ENCODE data around the gene OLA1.
"Not testable (repeated sequence)": the region's sequence is repeated elsewhere in the genome, so short reads cannot be mapped to it uniquely, and the experiment has no call there.

Gene OLA1

DNA sequence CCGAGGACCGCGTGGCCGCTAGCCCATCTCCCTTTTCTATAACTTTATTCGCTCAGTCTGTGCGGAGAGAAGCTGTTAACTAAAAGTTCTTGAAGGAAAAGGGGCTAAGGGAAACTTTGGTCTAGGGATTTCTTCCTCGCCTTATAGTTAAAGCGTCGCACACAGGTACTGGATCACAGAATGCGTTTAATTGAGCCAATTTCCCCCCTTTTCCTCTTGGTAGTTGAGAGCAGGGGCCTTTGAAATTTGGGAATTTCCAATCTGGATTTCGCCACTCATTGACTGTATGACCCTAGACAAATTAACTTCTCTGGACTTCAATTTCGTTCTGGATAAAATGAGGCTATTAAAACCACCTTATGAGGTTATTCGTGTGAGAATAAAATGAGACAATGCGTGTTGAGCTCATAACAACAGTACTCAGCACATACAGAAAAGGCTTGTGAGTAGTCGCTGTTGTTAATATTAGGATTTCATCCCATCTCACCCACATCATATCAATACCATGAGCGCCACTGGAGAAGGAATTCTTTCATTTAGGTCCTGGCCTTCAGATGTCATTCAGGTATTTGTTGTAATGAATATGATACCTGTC, 763 bp upstream of the OLA1 start:
- Histone ChIP-seq H3K4me1 (ENCODE audit: control insufficient read depth, insufficient read depth, low read length, unreplicated experiment) (peaks cover 25% of the 10 kb centered on the region), H3K27me3 (ENCODE audit: insufficient read depth, low read length) (no peaks in the 10 kb centered on the region), H3K79me2 (ENCODE audit: control insufficient read depth, insufficient read depth, low read length, unreplicated experiment) (peaks cover 38% of the 10 kb centered on the region), H2AFZ (ENCODE audit: low read length, unreplicated experiment) (peak overlapping the region; percentile 94), H3K27ac (ENCODE audit: low read depth, low read length) (peak overlapping the region; percentile 59), H3K4me3 (ENCODE audit: low read depth, low read length) (peak overlapping the region; percentile 83), H3K36me3 (ENCODE audit: insufficient read depth, low read length) (peaks cover 2% of the 10 kb centered on the region)

DNA sequence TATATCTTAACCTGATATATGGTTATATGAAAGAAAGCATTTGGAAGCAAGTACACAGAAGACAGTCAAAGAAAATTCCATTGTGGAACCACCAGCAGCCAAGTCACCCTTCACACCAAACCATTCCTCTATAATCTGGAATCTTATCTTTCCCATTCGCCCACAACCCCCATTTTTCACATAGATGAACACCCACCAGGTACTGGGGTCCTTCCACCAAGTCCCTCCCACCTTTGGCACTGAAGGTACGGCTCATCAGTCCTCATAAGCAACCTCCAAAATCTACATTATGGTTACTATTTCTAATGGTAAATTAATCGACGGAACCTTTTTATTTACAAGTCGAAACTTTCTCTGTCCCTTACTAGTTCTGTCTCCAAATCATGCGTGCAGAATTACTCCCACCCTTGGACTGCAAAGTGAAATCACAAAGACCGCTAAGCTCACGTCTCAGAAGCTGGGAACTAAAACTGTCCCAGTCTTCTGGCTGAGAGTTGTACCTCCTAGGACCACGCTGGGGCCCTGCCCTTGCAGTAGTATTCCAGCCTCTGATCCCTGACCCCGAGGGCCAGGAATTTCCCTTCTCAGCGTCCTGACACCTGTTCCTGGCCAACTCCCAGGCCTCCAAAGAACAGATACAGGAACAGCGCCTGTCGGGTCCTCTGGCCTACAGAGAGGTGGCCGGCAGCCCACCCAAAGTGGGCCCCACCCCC, 702 bp downstream of the OLA1 start:
- H3K36me3 ChIP-seq (ENCODE audit: insufficient read depth, low read length): peaks cover 7% of the 10 kb centered on the region
- H3K4me1 ChIP-seq (ENCODE audit: control insufficient read depth, insufficient read depth, low read length, unreplicated experiment): peaks cover 25% of the 10 kb centered on the region
- H2AFZ ChIP-seq (ENCODE audit: low read length, unreplicated experiment): peak overlapping the region; percentile 81
- H3K4me3 ChIP-seq (ENCODE audit: low read depth, low read length): peak overlapping the region; percentile 83
- peaks cover 52% of the 10 kb centered on the region for H3K79me2 ChIP-seq (ENCODE audit: control insufficient read depth, insufficient read depth, low read length, unreplicated experiment)
- H3K27ac ChIP-seq (ENCODE audit: low read depth, low read length): peak overlapping the region; percentile 50; the same call in 1 of the 2 replicates
- H3K27me3 ChIP-seq (ENCODE audit: insufficient read depth, low read length): no peaks in the 10 kb centered on the region

DNA sequence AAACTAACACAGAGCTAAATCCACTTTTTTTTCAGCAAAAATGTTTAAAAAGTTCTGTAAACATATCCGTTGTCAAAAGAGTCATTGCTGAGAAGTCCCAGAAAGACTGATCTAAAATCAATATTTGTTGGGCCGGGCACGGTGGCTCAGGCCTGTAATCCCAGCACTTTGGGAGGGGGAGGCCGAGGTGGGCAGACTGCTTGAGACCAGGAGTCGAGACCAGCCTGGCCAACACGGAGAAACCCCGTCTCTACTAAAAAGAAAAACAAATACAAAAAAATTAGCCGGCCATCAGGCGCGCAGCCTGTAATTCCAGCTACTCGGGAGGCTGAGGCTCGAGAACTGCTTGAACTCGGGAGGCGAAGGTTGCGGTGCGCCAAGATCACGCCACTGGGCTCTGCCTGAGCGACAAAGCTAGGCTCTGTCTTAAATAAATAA, 1.4 kb downstream of the OLA1 start:
- H3K27me3 ChIP-seq (ENCODE audit: insufficient read depth, low read length): no peaks in the 10 kb centered on the region
- H3K4me3 ChIP-seq (ENCODE audit: low read depth, low read length): peak overlapping the region; percentile 83
- peaks cover 25% of the 10 kb centered on the region for H3K4me1 ChIP-seq (ENCODE audit: control insufficient read depth, insufficient read depth, low read length, unreplicated experiment)
- H2AFZ ChIP-seq (ENCODE audit: low read length, unreplicated experiment): no peak overlapping the region
- H3K79me2 ChIP-seq (ENCODE audit: control insufficient read depth, insufficient read depth, low read length, unreplicated experiment): peaks cover 59% of the 10 kb centered on the region
- no peak overlapping the region for H3K27ac ChIP-seq (ENCODE audit: low read depth, low read length)
- H3K36me3 ChIP-seq (ENCODE audit: insufficient read depth, low read length): peaks cover 11% of the 10 kb centered on the region

DNA sequence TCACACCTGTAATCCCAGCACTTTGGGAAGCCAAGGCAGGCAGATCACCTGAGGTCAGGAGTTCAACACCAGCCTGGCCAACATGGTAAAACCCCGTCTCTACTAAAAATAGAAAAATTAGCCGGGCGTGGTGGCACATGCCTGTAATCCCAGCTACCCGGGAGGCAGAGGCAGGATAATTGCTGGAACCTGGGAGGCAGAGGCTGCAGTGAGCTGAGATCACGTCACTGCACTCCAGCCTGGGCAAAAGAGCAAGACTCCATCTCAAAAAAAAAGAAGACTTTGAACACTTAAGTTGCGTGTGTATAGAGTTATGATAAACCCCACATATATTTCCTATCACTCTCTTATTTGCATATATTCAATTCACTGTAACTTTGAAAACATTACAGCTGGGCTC, 2.7 kb downstream of the OLA1 start:
- H3K27ac ChIP-seq (ENCODE audit: low read depth, low read length); H2AFZ ChIP-seq (ENCODE audit: low read length, unreplicated experiment); H3K27me3 ChIP-seq (ENCODE audit: insufficient read depth, low read length); H3K4me3 ChIP-seq (ENCODE audit: low read depth, low read length): not testable (repeated sequence)
- peaks cover 72% of the 10 kb centered on the region for H3K79me2 ChIP-seq (ENCODE audit: control insufficient read depth, insufficient read depth, low read length, unreplicated experiment)
- peaks cover 25% of the 10 kb centered on the region for H3K4me1 ChIP-seq (ENCODE audit: control insufficient read depth, insufficient read depth, low read length, unreplicated experiment)
- H3K36me3 ChIP-seq (ENCODE audit: insufficient read depth, low read length): peaks cover 12% of the 10 kb centered on the region

DNA sequence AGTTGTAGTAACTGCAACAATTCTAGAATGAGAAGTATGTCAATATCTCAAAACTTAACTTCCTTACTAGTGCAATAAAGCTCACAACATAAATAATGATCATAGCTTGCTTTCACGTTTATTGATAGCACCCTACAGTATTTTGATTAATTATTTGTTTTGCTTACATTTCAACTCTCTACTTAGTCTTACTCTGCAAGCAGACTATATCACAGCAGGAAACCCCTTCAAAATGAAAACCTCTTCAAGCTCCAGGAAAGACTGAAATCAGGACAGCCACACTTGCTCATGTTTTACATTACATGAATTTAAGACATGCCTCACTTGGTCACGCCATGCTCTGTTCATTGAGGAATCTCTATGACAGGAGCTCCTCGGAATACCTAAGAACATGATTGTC, 3.3 kb downstream of the OLA1 start:
- Histone ChIP-seq H3K4me3 (ENCODE audit: low read depth, low read length) (no peak overlapping the region), H3K79me2 (ENCODE audit: control insufficient read depth, insufficient read depth, low read length, unreplicated experiment) (peaks cover 78% of the 10 kb centered on the region), H3K27ac (ENCODE audit: low read depth, low read length) (no peak overlapping the region), H3K36me3 (ENCODE audit: insufficient read depth, low read length) (peaks cover 12% of the 10 kb centered on the region), H3K4me1 (ENCODE audit: control insufficient read depth, insufficient read depth, low read length, unreplicated experiment) (peaks cover 25% of the 10 kb centered on the region), H2AFZ (ENCODE audit: low read length, unreplicated experiment) (no peak overlapping the region), H3K27me3 (ENCODE audit: insufficient read depth, low read length) (no peaks in the 10 kb centered on the region)

DNA sequence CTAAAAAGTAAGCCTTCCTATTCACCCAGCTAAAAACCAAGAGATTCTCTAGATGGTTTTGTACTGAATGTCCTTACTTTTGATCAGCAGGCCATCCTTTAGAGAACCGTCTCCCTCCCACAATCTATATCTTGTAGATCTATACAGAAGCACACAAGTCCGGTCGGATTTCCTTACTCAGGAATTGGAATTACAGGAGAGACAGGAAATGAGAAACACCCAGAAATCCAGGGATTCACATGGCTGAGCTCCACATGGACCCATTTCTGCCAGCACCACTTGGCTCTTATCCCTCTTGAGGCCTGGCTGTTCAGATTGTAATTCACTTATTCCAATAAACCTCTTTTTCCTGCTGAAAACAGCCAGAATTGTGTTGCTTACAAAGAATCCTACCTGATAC, 4.5 kb downstream of the OLA1 start:
- Histone ChIP-seq H3K36me3 (ENCODE audit: insufficient read depth, low read length) (peaks cover 12% of the 10 kb centered on the region), H2AFZ (ENCODE audit: low read length, unreplicated experiment) (no peak overlapping the region), H3K27ac (ENCODE audit: low read depth, low read length) (no peak overlapping the region), H3K4me1 (ENCODE audit: control insufficient read depth, insufficient read depth, low read length, unreplicated experiment) (peaks cover 18% of the 10 kb centered on the region), H3K4me3 (ENCODE audit: low read depth, low read length) (no peak overlapping the region), H3K27me3 (ENCODE audit: insufficient read depth, low read length) (no peaks in the 10 kb centered on the region), H3K79me2 (ENCODE audit: control insufficient read depth, insufficient read depth, low read length, unreplicated experiment) (peaks cover 87% of the 10 kb centered on the region)

DNA sequence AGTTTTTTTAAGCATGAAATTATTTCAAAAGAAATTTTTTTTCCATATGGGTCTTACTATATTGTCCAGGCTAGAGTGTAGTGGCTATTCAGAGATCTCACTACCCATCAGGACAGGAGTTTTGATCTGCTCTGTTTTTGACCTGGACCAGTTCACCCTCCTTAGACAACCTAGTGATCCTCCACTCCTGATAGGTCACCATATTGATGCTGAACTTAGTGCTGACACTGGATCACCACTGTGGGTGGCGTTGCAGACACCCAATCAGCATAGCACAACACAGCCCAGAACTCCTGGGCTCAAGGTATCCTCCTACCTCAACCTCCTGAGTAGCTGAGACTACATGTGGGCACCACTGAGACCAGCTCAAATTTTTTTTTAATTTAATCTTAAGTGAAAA, 8.2 kb downstream of the OLA1 start:
- no peaks in the 10 kb centered on the region for H3K27me3 ChIP-seq (ENCODE audit: insufficient read depth, low read length)
- H2AFZ ChIP-seq (ENCODE audit: low read length, unreplicated experiment): no peak overlapping the region
- peaks cover 88% of the 10 kb centered on the region for H3K79me2 ChIP-seq (ENCODE audit: control insufficient read depth, insufficient read depth, low read length, unreplicated experiment)
- peaks cover 13% of the 10 kb centered on the region for H3K4me1 ChIP-seq (ENCODE audit: control insufficient read depth, insufficient read depth, low read length, unreplicated experiment)
- peaks cover 12% of the 10 kb centered on the region for H3K36me3 ChIP-seq (ENCODE audit: insufficient read depth, low read length)
- H3K27ac ChIP-seq (ENCODE audit: low read depth, low read length): no peak overlapping the region
- H3K4me3 ChIP-seq (ENCODE audit: low read depth, low read length): no peak overlapping the region

DNA sequence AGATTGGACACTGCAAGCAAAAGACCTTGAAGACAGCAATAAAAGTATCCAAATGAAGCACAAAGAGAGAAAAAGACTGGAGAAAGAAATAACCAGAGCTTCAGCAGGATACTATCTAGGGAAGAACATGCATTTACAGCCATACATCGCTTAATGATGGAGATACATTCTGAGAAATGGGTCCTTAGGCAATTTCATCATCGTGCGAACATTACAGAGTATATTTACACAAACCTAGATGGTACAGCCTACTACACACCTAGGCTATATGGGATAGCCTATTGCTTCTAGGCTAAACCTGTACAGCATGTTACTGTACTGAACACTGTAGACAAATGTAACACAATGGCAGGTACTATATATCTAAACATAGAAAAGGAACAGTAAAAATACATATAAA, 11.9 kb downstream of the OLA1 start:
- no peaks in the 10 kb centered on the region; the same call in 1 of the 2 replicates for H3K36me3 ChIP-seq (ENCODE audit: insufficient read depth, low read length)
- no peak overlapping the region for H3K27ac ChIP-seq (ENCODE audit: low read depth, low read length)
- H3K4me3 ChIP-seq (ENCODE audit: low read depth, low read length): no peak overlapping the region
- H3K4me1 ChIP-seq (ENCODE audit: control insufficient read depth, insufficient read depth, low read length, unreplicated experiment): peaks cover 9% of the 10 kb centered on the region
- peaks cover 86% of the 10 kb centered on the region for H3K79me2 ChIP-seq (ENCODE audit: control insufficient read depth, insufficient read depth, low read length, unreplicated experiment)
- H3K27me3 ChIP-seq (ENCODE audit: insufficient read depth, low read length): no peaks in the 10 kb centered on the region
- H2AFZ ChIP-seq (ENCODE audit: low read length, unreplicated experiment): no peak overlapping the region

DNA sequence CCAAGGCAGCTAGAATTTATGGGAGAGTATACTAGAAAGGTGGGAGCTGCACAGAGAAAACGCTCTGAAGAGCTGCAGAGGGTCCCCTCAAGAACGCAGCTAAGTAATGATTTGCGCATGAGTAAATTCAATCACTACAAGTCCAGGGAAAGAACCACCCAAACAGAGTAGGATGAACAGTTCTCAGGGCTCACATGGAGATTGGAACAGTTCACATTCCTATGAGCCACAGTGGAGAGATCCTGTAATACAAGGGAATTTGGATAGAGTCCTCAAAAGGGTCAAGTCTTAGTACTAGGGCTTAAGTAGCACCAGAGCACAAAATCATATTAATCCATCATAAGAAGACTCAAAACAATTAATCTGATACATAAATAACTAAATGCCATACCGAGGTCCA, 12.7 kb downstream of the OLA1 start:
- Histone ChIP-seq H3K4me1 (ENCODE audit: control insufficient read depth, insufficient read depth, low read length, unreplicated experiment) (peaks cover 9% of the 10 kb centered on the region), H2AFZ (ENCODE audit: low read length, unreplicated experiment) (no peak overlapping the region), H3K27ac (ENCODE audit: low read depth, low read length) (no peak overlapping the region), H3K4me3 (ENCODE audit: low read depth, low read length) (no peak overlapping the region), H3K79me2 (ENCODE audit: control insufficient read depth, insufficient read depth, low read length, unreplicated experiment) (peaks cover 84% of the 10 kb centered on the region), H3K36me3 (ENCODE audit: insufficient read depth, low read length) (peaks cover 1% of the 10 kb centered on the region; the same call in 1 of the 2 replicates), H3K27me3 (ENCODE audit: insufficient read depth, low read length) (no peaks in the 10 kb centered on the region)

DNA sequence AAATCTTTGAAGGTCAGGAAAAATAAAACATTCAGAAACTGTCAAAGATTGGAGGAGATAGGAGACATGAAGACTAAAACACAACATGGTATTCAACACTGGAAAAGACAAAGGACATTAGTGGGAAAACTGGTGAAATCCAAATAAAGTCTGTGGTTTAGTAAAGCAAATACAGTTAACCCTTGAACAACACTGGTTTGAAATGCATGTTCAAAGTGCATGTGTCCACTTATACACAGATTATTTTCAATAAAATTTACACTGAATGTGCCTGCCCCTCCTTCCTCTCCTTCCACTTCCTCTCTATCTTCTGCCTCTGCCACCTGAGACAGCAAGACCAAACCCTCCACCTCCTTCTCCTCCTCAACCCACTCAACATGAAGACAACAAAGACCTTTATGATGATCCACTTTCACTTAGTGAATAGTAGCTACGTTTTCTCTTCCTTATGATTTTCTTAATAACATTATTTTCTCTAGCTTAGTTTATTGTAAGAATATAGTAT, 14.5 kb downstream of the OLA1 start:
- no peak overlapping the region for H3K27ac ChIP-seq (ENCODE audit: low read depth, low read length)
- H2AFZ ChIP-seq (ENCODE audit: low read length, unreplicated experiment): no peak overlapping the region
- H3K79me2 ChIP-seq (ENCODE audit: control insufficient read depth, insufficient read depth, low read length, unreplicated experiment): peaks cover 83% of the 10 kb centered on the region
- H3K27me3 ChIP-seq (ENCODE audit: insufficient read depth, low read length): no peaks in the 10 kb centered on the region
- H3K36me3 ChIP-seq (ENCODE audit: insufficient read depth, low read length): peaks cover 5% of the 10 kb centered on the region; the same call in 1 of the 2 replicates
- H3K4me1 ChIP-seq (ENCODE audit: control insufficient read depth, insufficient read depth, low read length, unreplicated experiment): peaks cover 9% of the 10 kb centered on the region
- no peak overlapping the region for H3K4me3 ChIP-seq (ENCODE audit: low read depth, low read length)

DNA sequence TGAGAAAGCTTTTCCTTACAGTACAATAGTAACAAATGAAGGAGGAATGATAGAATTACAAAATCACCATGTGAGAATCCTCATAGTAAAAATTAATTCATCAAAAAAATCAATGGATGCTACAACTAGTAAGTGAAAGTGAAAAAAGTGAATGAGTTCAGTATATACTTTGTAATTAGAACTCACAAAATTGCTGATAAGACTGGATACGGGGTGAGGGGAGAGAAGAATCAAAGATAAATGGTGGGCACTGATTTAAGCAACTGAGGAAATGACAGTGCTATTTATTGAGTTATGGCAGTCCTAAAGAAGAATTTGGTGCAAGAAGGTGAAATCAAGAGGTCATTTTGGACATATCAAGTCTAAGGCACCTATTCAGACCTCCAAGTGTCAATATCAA, 20.6 kb downstream of the OLA1 start:
- H3K79me2 ChIP-seq (ENCODE audit: control insufficient read depth, insufficient read depth, low read length, unreplicated experiment): peaks cover 37% of the 10 kb centered on the region
- H3K36me3 ChIP-seq (ENCODE audit: insufficient read depth, low read length): peaks cover 23% of the 10 kb centered on the region
- no peaks in the 10 kb centered on the region for H3K27me3 ChIP-seq (ENCODE audit: insufficient read depth, low read length)
- H3K4me1 ChIP-seq (ENCODE audit: control insufficient read depth, insufficient read depth, low read length, unreplicated experiment): no peaks in the 10 kb centered on the region
- no peak overlapping the region for H3K4me3 ChIP-seq (ENCODE audit: low read depth, low read length)
- no peak overlapping the region for H2AFZ ChIP-seq (ENCODE audit: low read length, unreplicated experiment)
- H3K27ac ChIP-seq (ENCODE audit: low read depth, low read length): no peak overlapping the region

Data from ACC112 (cell line).